ENCODE measurements around the gene PRRC2B. TPM values are rescaled to one million over a fixed set of nuclear protein-coding genes. Genes with fewer than 3 reads are reported as not detected.

The PRRC2B gene
- total and polyA plus RNA-seq, 8 donors: 26.3 to 251 (median 71.8) TPM

DNA sequence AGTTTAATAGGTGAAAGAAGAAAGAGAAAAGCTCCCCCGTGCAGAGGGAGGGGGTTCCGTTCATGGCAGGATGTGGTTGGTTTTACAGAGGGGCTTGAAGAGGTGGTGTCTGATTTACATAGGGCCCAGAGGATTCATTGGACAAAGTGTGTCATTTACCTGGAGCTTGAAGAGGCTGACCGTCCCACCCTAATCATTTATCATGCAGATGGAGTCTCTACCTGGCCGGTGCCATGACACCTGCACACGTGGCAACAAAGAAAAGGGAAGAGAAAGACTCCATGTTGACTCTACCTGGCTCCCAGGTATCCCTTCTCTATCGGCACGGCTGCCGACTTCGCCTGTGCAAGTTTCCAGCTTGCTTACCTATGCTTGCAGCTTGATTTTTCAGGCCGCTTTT lies 35.3 kb upstream of the PRRC2B start:
- no peaks in the 10 kb centered on the region for H3K9me3 ChIP-seq
- no peak overlapping the region for H3K4me3 ChIP-seq
- 70 to 81% (median 74%) methylated on average over 10 of the region's 10 CpGs for WGBS, 5 donors
- no peak for TF ChIP-seq POLR2A (IDR thresholded peaks at IDR 0.05)
- TF ChIP-seq POLR2AphosphoS5 (IDR thresholded peaks at IDR 0.05): no peak
- TF ChIP-seq, protein P1, sequence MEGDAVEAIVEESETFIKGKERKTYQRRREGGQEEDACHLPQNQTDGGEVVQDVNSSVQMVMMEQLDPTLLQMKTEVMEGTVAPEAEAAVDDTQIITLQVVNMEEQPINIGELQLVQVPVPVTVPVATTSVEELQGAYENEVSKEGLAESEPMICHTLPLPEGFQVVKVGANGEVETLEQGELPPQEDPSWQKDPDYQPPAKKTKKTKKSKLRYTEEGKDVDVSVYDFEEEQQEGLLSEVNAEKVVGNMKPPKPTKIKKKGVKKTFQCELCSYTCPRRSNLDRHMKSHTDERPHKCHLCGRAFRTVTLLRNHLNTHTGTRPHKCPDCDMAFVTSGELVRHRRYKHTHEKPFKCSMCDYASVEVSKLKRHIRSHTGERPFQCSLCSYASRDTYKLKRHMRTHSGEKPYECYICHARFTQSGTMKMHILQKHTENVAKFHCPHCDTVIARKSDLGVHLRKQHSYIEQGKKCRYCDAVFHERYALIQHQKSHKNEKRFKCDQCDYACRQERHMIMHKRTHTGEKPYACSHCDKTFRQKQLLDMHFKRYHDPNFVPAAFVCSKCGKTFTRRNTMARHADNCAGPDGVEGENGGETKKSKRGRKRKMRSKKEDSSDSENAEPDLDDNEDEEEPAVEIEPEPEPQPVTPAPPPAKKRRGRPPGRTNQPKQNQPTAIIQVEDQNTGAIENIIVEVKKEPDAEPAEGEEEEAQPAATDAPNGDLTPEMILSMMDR (IDR thresholded peaks at IDR 0.05): no peak
- TF ChIP-seq EP300 (IDR thresholded peaks at IDR 0.05): no peak
- H3K27me3 ChIP-seq: no peaks in the 10 kb centered on the region
- DNase-seq: no peak
- peaks cover 0 to 17% (median 10%) of the 10 kb centered on the region in 4 donors for H3K4me1 ChIP-seq
- H3K27ac ChIP-seq: no peak overlapping the region
- H3K36me3 ChIP-seq: no peaks in the 10 kb centered on the region
- intact Hi-C loops (cut with DNase I; ENCODE audit: low total_unique reads): no loop called here

DNA sequence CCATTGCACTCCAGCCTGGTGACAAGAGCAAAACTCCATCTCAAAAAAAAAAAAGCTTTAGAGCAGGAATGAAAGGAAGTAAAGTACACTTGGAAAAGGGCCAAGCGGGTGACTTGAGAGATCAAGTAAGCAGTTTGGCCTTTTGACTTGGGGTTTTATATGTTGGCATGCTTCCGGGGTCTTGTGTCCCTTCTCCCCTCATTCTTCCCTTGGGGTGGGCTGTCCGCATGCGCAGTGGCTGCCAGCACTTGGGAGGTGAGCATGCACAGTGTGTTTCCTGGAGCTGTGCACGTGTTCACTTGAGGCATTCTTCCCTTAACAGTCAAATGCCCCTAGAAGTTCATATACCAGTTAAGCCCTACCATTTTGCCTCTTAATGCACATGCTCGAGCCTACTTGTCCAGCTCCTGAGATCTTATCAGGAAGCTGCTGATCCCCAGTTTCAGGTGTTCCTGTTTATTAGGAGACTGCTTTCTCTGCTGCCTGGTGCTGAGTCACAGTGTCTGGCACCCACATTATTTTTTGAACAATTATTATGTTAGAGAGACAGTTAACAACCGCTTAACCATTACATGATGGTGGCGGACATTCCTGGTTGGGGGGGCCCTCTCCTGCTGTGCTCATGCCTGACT lies 32.6 kb upstream of the PRRC2B start:
- H3K27me3 ChIP-seq: no peaks in the 10 kb centered on the region
- TF ChIP-seq EP300 (IDR thresholded peaks at IDR 0.05): no peak
- no peak for TF ChIP-seq POLR2AphosphoS5 (IDR thresholded peaks at IDR 0.05)
- TF ChIP-seq POLR2A (IDR thresholded peaks at IDR 0.05): no peak
- TF ChIP-seq, protein P1 (IDR thresholded peaks at IDR 0.05): no peak
- intact Hi-C loops (cut with DNase I; ENCODE audit: low total_unique reads): no loop called here
- peak overlapping the region in 3 of 5 donors; percentile 2 to 43 (median 8) for H3K27ac ChIP-seq
- H3K9me3 ChIP-seq: no peaks in the 10 kb centered on the region
- no peak overlapping the region for H3K4me3 ChIP-seq
- H3K36me3 ChIP-seq: no peaks in the 10 kb centered on the region
- H3K4me1 ChIP-seq: peaks cover 0 to 17% (median 10%) of the 10 kb centered on the region in 4 donors
- peak; percentile 34 to 67 for DNase-seq
- WGBS, 5 donors: 21 to 48% (median 27%) methylated on average over 8 of the region's 8 CpGs

DNA sequence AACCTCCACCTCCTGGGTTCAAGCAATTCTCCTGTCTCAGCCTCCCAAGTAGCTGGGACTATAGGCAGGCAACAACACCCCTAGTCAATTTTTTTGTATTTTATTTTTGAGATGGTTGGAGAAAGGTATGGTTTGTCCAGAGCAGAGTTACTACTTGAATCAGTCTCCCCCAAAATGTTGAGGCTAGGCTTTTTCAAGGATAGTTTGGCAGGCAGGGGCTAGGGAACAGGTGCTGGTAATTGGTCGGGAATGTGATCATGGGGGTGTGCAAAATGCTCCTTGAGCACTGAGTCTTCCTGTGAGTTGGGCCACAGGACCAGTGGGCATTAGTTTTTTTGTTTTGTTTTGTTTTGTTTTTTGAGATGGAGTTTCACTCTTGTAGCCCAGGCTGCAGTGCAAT lies 28.3 kb upstream of the PRRC2B start:
- no peaks in the 10 kb centered on the region for H3K9me3 ChIP-seq

GRCh38 chr9:131366761-131367401 lies 27.0 kb upstream of the PRRC2B start:
- Histone ChIP-seq H3K27ac (peak overlapping the region in 3 of 5 donors; percentile 35 to 43 (median 41)), H3K9me3 (no peaks in the 10 kb centered on the region), H3K4me1 (peaks cover 0 to 14% (median 8%) of the 10 kb centered on the region in 4 donors), H3K36me3 (no peaks in the 10 kb centered on the region), H3K4me3 (no peak overlapping the region), H3K27me3 (no peaks in the 10 kb centered on the region)
- WGBS, 5 donors: 14 to 23% (median 22%) methylated on average over 6 of the region's 6 CpGs
- intact Hi-C loops (cut with DNase I; ENCODE audit: low total_unique reads): no loop called here
- TF ChIP-seq, protein P1 (IDR thresholded peaks at IDR 0.05): peak in 3 of 7 experiments; percentile 30 to 52 (median 42)
- TF ChIP-seq EP300 (IDR thresholded peaks at IDR 0.05) (no peak), POLR2AphosphoS5 (IDR thresholded peaks at IDR 0.05) (no peak), POLR2A (IDR thresholded peaks at IDR 0.05) (no peak)
- DNase-seq: peak; percentile 53 to 88

More for the DNA sequence above, 28.3 kb upstream of the PRRC2B start:
- Histone ChIP-seq H3K36me3 (no peaks in the 10 kb centered on the region), H3K27ac (no peak overlapping the region), H3K4me3 (no peak overlapping the region), H3K4me1 (peaks cover 3 to 25% (median 16%) of the 10 kb centered on the region in 4 donors), H3K27me3 (no peaks in the 10 kb centered on the region)
- intact Hi-C loops (cut with DNase I; ENCODE audit: low total_unique reads): no loop called here
- WGBS, 5 donors: 87 to 100% (median 93%) methylated on average over 1 of the region's 1 CpG
- DNase-seq: no peak
- TF ChIP-seq, protein P1 (IDR thresholded peaks at IDR 0.05): no peak
- TF ChIP-seq EP300 (IDR thresholded peaks at IDR 0.05) (no peak), POLR2AphosphoS5 (IDR thresholded peaks at IDR 0.05) (no peak), POLR2A (IDR thresholded peaks at IDR 0.05) (no peak)

All from stomach (tissue), 9 donors.